CD8-positive, alpha-beta memory T cell (primary cell): ENCODE results near the gene NOX4. TPM values are rescaled to one million over a fixed set of nuclear protein-coding genes. Genes with fewer than 3 reads are reported as not detected.

Experiments used
- CTCF ChIA-PET: fragments of 350-600 bp; sonication (Branson Sonifier 250); formaldehyde crosslinking; loops from one replicate; lab custom pipeline; 2021; ENCODE audit warnings: antibody characterized with exemption; lab: Charles Lee
- POLR2A ChIA-PET: fragments of 350-600 bp; sonication (Branson Sonifier 250); formaldehyde crosslinking; loops from one replicate; lab custom pipeline; 2021; ENCODE audit warnings: antibody characterized with exemption; lab: Charles Lee
- DNase-seq, 5 donors: peaks; one replicate each; pipeline versions ENCODE4 v3.0.0 to v3.0.0-alpha.2; 2020 to 2022; ENCODE audit warnings: mixed read lengths in 1 of 5
- H3K27ac ChIP-seq: one replicate; pipeline ENCODE4 v1.7.0; 2013; ENCODE audit warnings: low read depth, mild to moderate bottlenecking, low read length, moderate library complexity
- H3K27me3 ChIP-seq: 2 replicates; pipeline ENCODE4 v1.7.0; 2013; ENCODE audit warnings: low read length, mild to moderate bottlenecking; ENCODE audit not compliant: insufficient read depth, poor library complexity, severe bottlenecking
- H3K36me3 ChIP-seq: 2 replicates; pipeline ENCODE4 v1.7.0; 2013; ENCODE audit warnings: mild to moderate bottlenecking, low read length, moderate library complexity; ENCODE audit not compliant: insufficient read depth
- H3K4me1 ChIP-seq: 2 replicates; pipeline ENCODE4 v1.7.0; 2013; ENCODE audit warnings: mild to moderate bottlenecking, low read length, moderate library complexity; ENCODE audit not compliant: insufficient read depth
- H3K4me3 ChIP-seq: 2 replicates; pipeline ENCODE4 v1.7.0; 2013; ENCODE audit warnings: mild to moderate bottlenecking, low read length
- H3K9me3 ChIP-seq: 2 replicates; pipeline ENCODE4 v1.7.0; 2013; ENCODE audit warnings: mild to moderate bottlenecking, low read length
- H3K27ac Mint-ChIP-seq, 8 donors: one replicate each; pipeline ENCODE4 v1.8.0; 2020 to 2021; ENCODE audit warnings: mixed read lengths in 8 of 8, mild to moderate bottlenecking in 6 of 8, inconsistent platforms in 3 of 8, moderate library complexity in 3 of 8
- H3K27me3 Mint-ChIP-seq, 2 donors: one replicate each; pipeline ENCODE4 v1.8.0; 2020 to 2021; ENCODE audit warnings: mixed read lengths in 2 of 2, mild to moderate bottlenecking in 1 of 2, moderate library complexity in 1 of 2
- H3K36me3 Mint-ChIP-seq, 3 donors: one replicate each; pipeline ENCODE4 v1.8.0; 2020 to 2021; ENCODE audit warnings: mixed read lengths in 3 of 3, inconsistent platforms in 1 of 3, mild to moderate bottlenecking in 1 of 3
- H3K4me1 Mint-ChIP-seq, 3 donors: one replicate each; pipeline ENCODE4 v1.8.0; 2020 to 2021; ENCODE audit warnings: mixed read lengths in 3 of 3, inconsistent platforms in 1 of 3, mild to moderate bottlenecking in 1 of 3
- H3K4me3 Mint-ChIP-seq, 7 donors: one replicate each; pipeline ENCODE4 v1.8.0; 2020 to 2021; ENCODE audit warnings: mixed read lengths in 7 of 7, mild to moderate bottlenecking in 6 of 7, moderate library complexity in 4 of 7, inconsistent platforms in 2 of 7
- H3K9me3 Mint-ChIP-seq, 5 donors: one replicate each; pipeline ENCODE4 v1.8.0; 2020 to 2022; ENCODE audit warnings: mixed read lengths in 5 of 5, mild to moderate bottlenecking in 3 of 5, moderate library complexity in 2 of 5, inconsistent platforms in 1 of 5
- polyA plus RNA-seq: library from polyadenylated mRNA; unstranded; fragments of 300-500 nt; fragmentation: Illumina TruSeq; gene quantifications from one replicate; pipeline ENCODE4 v1.2.3, GENCODE V29; 2021
- total RNA-seq, 2 experiments: library from RNA; stranded (reverse); gene quantifications; one replicate each; pipeline ENCODE4 v1.2.3, GENCODE V29; 2021

Gene NOX4
- not detected for total RNA-seq
- polyA plus RNA-seq = not detected

DNA sequence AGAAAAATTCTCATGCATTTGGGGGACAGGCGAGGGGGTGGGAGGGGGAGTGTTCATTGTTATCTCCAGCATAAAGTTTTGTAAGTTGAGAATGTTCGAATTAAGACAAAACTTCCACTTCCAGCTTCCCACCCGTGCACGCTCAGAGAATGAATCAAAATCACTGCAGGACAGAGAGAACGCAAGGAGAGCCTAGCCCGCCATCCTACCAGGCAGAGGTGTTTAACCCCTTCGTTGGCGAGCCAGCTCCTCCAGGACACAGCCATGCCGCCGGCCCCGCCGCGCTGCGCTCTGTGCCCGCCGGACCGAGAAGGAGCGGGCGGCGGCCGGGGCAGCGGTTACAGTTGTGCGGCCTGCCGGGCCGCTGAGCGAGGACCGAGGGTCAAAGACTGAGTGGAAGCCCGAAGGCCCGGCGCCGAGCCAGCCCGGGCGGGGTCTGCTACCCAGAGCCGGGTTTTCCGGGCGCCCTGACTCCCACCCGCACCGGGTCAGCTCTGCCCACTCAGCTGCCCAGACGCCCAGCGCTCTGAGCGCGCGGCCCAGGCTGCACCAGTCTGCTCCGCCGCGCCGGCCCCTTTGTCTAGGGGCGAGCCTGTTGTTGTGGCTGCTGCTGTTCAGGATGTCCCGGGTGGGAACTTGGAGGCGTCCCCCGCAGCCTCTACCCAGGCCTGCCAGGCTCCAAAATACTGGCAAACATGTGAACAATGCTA lies at the start of gene NOX4:
Gene NOX4 (minus strand): TSS at position 395 of the 710 bp plus-strand sequence. CDS start 129 bp downstream, at position 266.
- Histone ChIP-seq H3K4me1 (no peaks in the 10 kb centered on the region), H3K27me3 (no peaks in the 10 kb centered on the region), H3K27ac (no peak within 1 kb of the TSS), H3K36me3 (no peaks in the 10 kb centered on the region), H3K4me3 (no peak within 1 kb of the TSS), H3K9me3 (no peaks in the 10 kb centered on the region)
- no peaks in the 10 kb centered on the region for H3K36me3 Mint-ChIP-seq
- H3K27me3 Mint-ChIP-seq = peaks cover 0 to 9% of the 10 kb centered on the region in 2 donors
- no peak for DNase-seq
- H3K4me1 Mint-ChIP-seq = no peaks in the 10 kb centered on the region
- ChIA-PET CTCF (no interaction called here), POLR2A (no interaction called here)
- H3K9me3 Mint-ChIP-seq = peaks cover 4 to 21% (median 7%) of the 10 kb centered on the region in 5 donors
- no peak within 1 kb of the TSS for H3K27ac Mint-ChIP-seq
- no peak within 1 kb of the TSS for H3K4me3 Mint-ChIP-seq

DNA sequence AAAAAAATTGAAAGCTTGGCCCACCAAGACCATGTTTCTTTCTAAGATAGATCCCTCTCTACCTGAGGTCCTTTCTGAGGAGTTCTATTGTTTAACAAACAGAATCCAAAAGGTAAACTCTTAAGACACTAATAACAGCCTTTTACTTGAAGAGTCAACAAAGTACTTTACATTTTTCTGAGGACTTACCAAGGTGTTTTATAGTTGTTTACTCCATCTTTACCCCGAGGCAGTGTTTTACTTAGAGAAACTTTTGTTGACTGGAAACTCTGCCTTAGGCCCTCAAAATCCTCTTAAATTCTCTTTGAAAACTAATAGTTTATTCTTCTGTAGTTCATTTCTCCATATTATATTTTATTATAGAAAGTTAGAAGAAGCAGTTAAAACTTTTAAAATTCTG lies 49.7 kb upstream of the NOX4 start:
- no peak for DNase-seq
- Histone ChIP-seq H3K9me3 (no peaks in the 10 kb centered on the region), H3K27ac (no peak overlapping the region), H3K36me3 (no peaks in the 10 kb centered on the region), H3K27me3 (no peaks in the 10 kb centered on the region), H3K4me3 (no peak overlapping the region), H3K4me1 (no peaks in the 10 kb centered on the region)
- ChIA-PET CTCF (no interaction called here), POLR2A (no interaction called here)
- no peak overlapping the region for H3K27ac Mint-ChIP-seq
- H3K4me1 Mint-ChIP-seq = no peaks in the 10 kb centered on the region
- peaks cover 3 to 10% (median 9%) of the 10 kb centered on the region in 5 donors for H3K9me3 Mint-ChIP-seq
- no peaks in the 10 kb centered on the region for H3K27me3 Mint-ChIP-seq
- no peak overlapping the region for H3K4me3 Mint-ChIP-seq
- no peaks in the 10 kb centered on the region for H3K36me3 Mint-ChIP-seq

GRCh38 chr11:89537936-89538335 lies 46.8 kb upstream of the NOX4 start:
- Histone ChIP-seq H3K9me3 (no peaks in the 10 kb centered on the region), H3K27ac (no peak overlapping the region), H3K36me3 (no peaks in the 10 kb centered on the region), H3K4me1 (no peaks in the 10 kb centered on the region), H3K4me3 (no peak overlapping the region), H3K27me3 (no peaks in the 10 kb centered on the region)
- ChIA-PET CTCF (no interaction called here), POLR2A (no interaction called here)
- DNase-seq = no peak
- H3K4me3 Mint-ChIP-seq = no peak overlapping the region
- no peaks in the 10 kb centered on the region for H3K27me3 Mint-ChIP-seq
- H3K4me1 Mint-ChIP-seq = no peaks in the 10 kb centered on the region
- no peak overlapping the region for H3K27ac Mint-ChIP-seq
- H3K9me3 Mint-ChIP-seq = peaks cover 3 to 15% (median 9%) of the 10 kb centered on the region in 5 donors
- H3K36me3 Mint-ChIP-seq = no peaks in the 10 kb centered on the region

- H3K4me3 Mint-ChIP-seq = no peak overlapping the region
- no peak for DNase-seq
- no peaks in the 10 kb centered on the region for H3K27me3 Mint-ChIP-seq
- no peak overlapping the region for H3K27ac ChIP-seq
- CTCF ChIA-PET = no interaction called here
- no peaks in the 10 kb centered on the region for H3K36me3 ChIP-seq
- POLR2A ChIA-PET = no interaction called here
- H3K9me3 Mint-ChIP-seq = peaks cover 3 to 19% (median 9%) of the 10 kb centered on the region in 5 donors
- H3K27ac Mint-ChIP-seq = no peak overlapping the region
- H3K36me3 Mint-ChIP-seq = no peaks in the 10 kb centered on the region
- H3K4me1 ChIP-seq = no peaks in the 10 kb centered on the region
- H3K27me3 ChIP-seq = no peaks in the 10 kb centered on the region
- no peaks in the 10 kb centered on the region for H3K4me1 Mint-ChIP-seq
- no peaks in the 10 kb centered on the region for H3K9me3 ChIP-seq
- H3K4me3 ChIP-seq = no peak overlapping the region
Measured at GRCh38 chr11:89536926-89537325, 45.8 kb upstream of the NOX4 start.

- Histone ChIP-seq H3K9me3 (no peaks in the 10 kb centered on the region), H3K4me3 (no peak overlapping the region), H3K4me1 (no peaks in the 10 kb centered on the region), H3K27me3 (no peaks in the 10 kb centered on the region), H3K36me3 (no peaks in the 10 kb centered on the region), H3K27ac (no peak overlapping the region)
- H3K36me3 Mint-ChIP-seq = no peaks in the 10 kb centered on the region
- H3K27me3 Mint-ChIP-seq = no peaks in the 10 kb centered on the region
- no peaks in the 10 kb centered on the region for H3K4me1 Mint-ChIP-seq
- DNase-seq = no peak
- H3K4me3 Mint-ChIP-seq = no peak overlapping the region
- H3K9me3 Mint-ChIP-seq = peaks cover 3 to 19% (median 9%) of the 10 kb centered on the region in 5 donors
- no peak overlapping the region for H3K27ac Mint-ChIP-seq
- POLR2A ChIA-PET = no interaction called here
- CTCF ChIA-PET = no interaction called here
Measured at GRCh38 chr11:89535221-89535620, 44.0 kb upstream of the NOX4 start.

- Histone ChIP-seq H3K4me3 (no peak overlapping the region), H3K36me3 (no peaks in the 10 kb centered on the region), H3K27me3 (no peaks in the 10 kb centered on the region), H3K27ac (no peak overlapping the region), H3K9me3 (no peaks in the 10 kb centered on the region), H3K4me1 (no peaks in the 10 kb centered on the region)
- H3K4me3 Mint-ChIP-seq = no peak overlapping the region
- no peak for DNase-seq
- no peaks in the 10 kb centered on the region for H3K27me3 Mint-ChIP-seq
- ChIA-PET CTCF (no interaction called here), POLR2A (no interaction called here)
- H3K4me1 Mint-ChIP-seq = no peaks in the 10 kb centered on the region
- no peaks in the 10 kb centered on the region for H3K36me3 Mint-ChIP-seq
- H3K27ac Mint-ChIP-seq = no peak overlapping the region
- H3K9me3 Mint-ChIP-seq = peaks cover 2 to 12% (median 6%) of the 10 kb centered on the region in 5 donors
Measured at GRCh38 chr11:89529626-89530380, 38.6 kb upstream of the NOX4 start.

- H3K9me3 ChIP-seq = no peaks in the 10 kb centered on the region
- ChIA-PET CTCF (no interaction called here), POLR2A (no interaction called here)
- no peaks in the 10 kb centered on the region for H3K36me3 ChIP-seq
- Mint-ChIP-seq H3K4me1 (no peaks in the 10 kb centered on the region), H3K9me3 (peaks cover 0 to 9% (median 4%) of the 10 kb centered on the region in 5 donors), H3K4me3 (no peak overlapping the region), H3K36me3 (peaks cover 0 to 2% (median 0%) of the 10 kb centered on the region in 3 donors), H3K27me3 (no peaks in the 10 kb centered on the region), H3K27ac (no peak overlapping the region)
- H3K4me3 ChIP-seq = no peak overlapping the region
- DNase-seq = no peak
- H3K4me1 ChIP-seq = no peaks in the 10 kb centered on the region
- H3K27me3 ChIP-seq = no peaks in the 10 kb centered on the region
- H3K27ac ChIP-seq = no peak overlapping the region
Measured at GRCh38 chr11:89521792-89522191, 30.6 kb upstream of the NOX4 start.

DNA sequence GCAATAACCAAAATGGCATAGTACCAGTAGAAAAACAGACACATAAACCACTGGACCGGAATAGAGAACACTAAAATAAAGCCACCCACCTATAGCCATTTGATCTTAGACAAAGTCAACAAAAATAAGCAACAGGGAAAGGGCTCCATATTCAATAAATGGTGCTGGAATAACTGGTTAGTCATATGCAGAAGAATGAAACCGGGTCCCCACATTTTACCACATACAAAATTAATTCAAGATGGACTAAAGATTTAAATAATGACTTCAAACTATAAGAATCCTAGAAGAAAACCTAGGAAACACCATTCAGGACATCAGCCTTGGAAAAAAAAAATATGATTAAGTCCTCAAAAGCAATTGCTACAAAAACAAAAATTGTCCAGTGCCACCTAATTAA lies 30.1 kb upstream of the NOX4 start:
- no peak overlapping the region for H3K4me3 ChIP-seq
- CTCF ChIA-PET = no interaction called here

More for the DNA sequence above, 30.1 kb upstream of the NOX4 start:
- no peak overlapping the region for H3K4me3 Mint-ChIP-seq
- H3K27ac Mint-ChIP-seq = no peak overlapping the region
- peaks cover 0 to 11% (median 7%) of the 10 kb centered on the region in 5 donors for H3K9me3 Mint-ChIP-seq
- no peaks in the 10 kb centered on the region for H3K9me3 ChIP-seq
- POLR2A ChIA-PET = no interaction called here
- no peaks in the 10 kb centered on the region for H3K36me3 ChIP-seq
- no peaks in the 10 kb centered on the region for H3K4me1 Mint-ChIP-seq
- peaks cover 0 to 2% (median 0%) of the 10 kb centered on the region in 3 donors for H3K36me3 Mint-ChIP-seq
- no peaks in the 10 kb centered on the region for H3K4me1 ChIP-seq
- H3K27me3 ChIP-seq = no peaks in the 10 kb centered on the region
- H3K27ac ChIP-seq = no peak overlapping the region
- DNase-seq = no peak
- no peaks in the 10 kb centered on the region for H3K27me3 Mint-ChIP-seq
